NT2/D1 (cell line): ENCODE data around the gene VARS2.
"Not testable (repeated sequence)": the region's sequence is repeated elsewhere in the genome, so short reads cannot be mapped to it uniquely, and the experiment has no call there.

Experiments used
- DNase-seq: peaks from one replicate; pipeline ENCODE4 v3.0.0-alpha.2; 2011; ENCODE audit warnings: low read depth, low spot score
- H3K27me3 ChIP-seq: 2 replicates; pipeline ENCODE4 v1.6.0; 2011; ENCODE audit warnings: mild to moderate bottlenecking; ENCODE audit not compliant: insufficient read length, insufficient read depth
- H3K36me3 ChIP-seq: 2 replicates; pipeline ENCODE4 v1.6.1; 2011; ENCODE audit warnings: mild to moderate bottlenecking, low read length, mixed read lengths; ENCODE audit not compliant: insufficient read depth, insufficient read length
- H3K4me1 ChIP-seq: 2 replicates; pipeline ENCODE4 v1.5.1; 2011; ENCODE audit not compliant: insufficient read depth, insufficient read length
- H3K4me3 ChIP-seq: 2 replicates; pipeline ENCODE4 v1.5.1; 2011; ENCODE audit warnings: low read depth; ENCODE audit not compliant: insufficient read length
- H3K9ac ChIP-seq: 2 replicates; pipeline ENCODE4 v1.6.0; 2011; ENCODE audit warnings: low read depth; ENCODE audit not compliant: insufficient read length
- H3K9me3 ChIP-seq: 2 replicates; pipeline ENCODE4 v1.5.1; 2011; ENCODE audit warnings: mild to moderate bottlenecking, low read length; ENCODE audit not compliant: insufficient read depth
- SUZ12 ChIP-seq: IDR thresholded peaks from 2 replicates; pipeline ENCODE4 v1.6.1; 2011; ENCODE audit not compliant: insufficient read length, insufficient read depth; ENCODE audit errors: extremely low read depth
- YY1 ChIP-seq: IDR thresholded peaks from 2 replicates; pipeline ENCODE4 v1.6.1; 2011; ENCODE audit not compliant: insufficient read length, insufficient read depth
- ZNF274 ChIP-seq: IDR thresholded peaks from 2 replicates; pipeline ENCODE4 v1.6.1; 2011; ENCODE audit warnings: mild to moderate bottlenecking, low read depth, low read length

The VARS2 gene

DNA sequence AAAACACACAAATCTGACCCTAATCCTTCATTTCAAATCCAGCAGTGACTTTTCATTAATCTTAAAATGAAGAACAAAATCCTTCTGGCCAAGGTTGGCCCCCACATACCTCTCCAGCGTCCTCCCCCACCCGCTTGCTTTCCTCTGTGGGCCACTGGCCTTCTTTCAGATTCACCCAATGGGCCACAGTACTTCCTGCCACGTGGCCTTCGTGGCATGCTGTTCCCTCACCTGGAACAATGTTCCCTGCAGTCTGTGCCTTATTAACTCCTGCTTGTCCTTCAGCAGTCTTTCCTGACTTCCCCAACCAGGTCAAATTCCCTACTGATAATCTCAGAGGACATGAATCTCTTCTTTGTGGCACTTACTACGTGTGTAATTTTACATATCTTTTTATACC, 11.3 kb upstream of the VARS2 start:
- Histone ChIP-seq H3K36me3 (peaks cover 29% of the 10 kb centered on the region), H3K9ac (no peak overlapping the region), H3K4me1 (no peaks in the 10 kb centered on the region), H3K4me3 (no peak overlapping the region), H3K9me3 (no peaks in the 10 kb centered on the region), H3K27me3 (no peaks in the 10 kb centered on the region)
- no peak for DNase-seq
- TF ChIP-seq YY1 = no peak
- no peak for TF ChIP-seq ZNF274
- TF ChIP-seq SUZ12 = no peak

DNA sequence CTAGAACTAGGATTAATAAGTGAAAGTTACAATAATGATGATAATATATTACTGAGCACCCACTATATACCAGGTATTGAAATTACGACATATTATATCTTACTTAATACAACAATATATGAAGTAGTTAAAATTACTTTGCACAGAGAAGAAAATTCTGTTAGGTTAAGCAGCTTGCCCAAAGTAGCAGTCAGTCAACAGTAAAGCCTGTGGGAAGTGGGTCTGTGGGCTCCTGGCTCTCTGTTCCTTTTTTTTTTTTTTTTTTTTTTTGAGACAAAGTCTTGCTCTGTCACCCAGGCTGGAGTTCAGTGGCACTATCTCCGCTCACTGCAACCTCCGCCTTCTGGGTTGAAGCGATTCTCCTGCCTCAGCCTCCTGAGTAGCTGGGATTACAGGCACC, 10.8 kb upstream of the VARS2 start:
- H3K9me3 ChIP-seq = no peaks in the 10 kb centered on the region
- DNase-seq = no peak
- H3K9ac ChIP-seq = no peak overlapping the region
- TF ChIP-seq ZNF274 (no peak), YY1 (no peak), SUZ12 (no peak)
- no peak overlapping the region for H3K4me3 ChIP-seq
- H3K36me3 ChIP-seq = peaks cover 23% of the 10 kb centered on the region
- H3K27me3 ChIP-seq = no peaks in the 10 kb centered on the region
- H3K4me1 ChIP-seq = no peaks in the 10 kb centered on the region

DNA sequence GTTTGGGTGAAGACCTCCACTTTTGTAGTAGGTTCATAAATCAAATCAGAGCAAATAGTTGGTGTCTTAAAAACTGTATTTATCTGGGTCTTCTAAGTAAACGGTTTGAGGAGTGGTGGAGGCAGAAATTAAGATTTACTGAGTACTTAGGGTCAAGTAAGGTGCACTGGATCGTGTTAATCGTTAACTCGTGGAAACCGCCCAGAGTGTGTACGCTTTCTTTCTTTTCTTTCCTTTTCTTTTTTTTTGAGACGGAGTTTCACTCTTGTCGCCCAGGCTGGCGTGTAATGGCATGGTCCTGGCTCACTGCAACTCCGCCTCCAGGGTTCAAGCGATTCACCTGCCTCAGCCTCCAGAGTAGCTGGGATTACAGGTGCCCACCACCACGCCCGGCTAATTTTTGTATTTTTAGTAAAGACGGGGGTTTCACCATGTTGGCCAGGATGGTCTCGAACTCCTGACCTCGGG, 6.7 kb upstream of the VARS2 start:
- Histone ChIP-seq H3K36me3 (peaks cover 35% of the 10 kb centered on the region), H3K9ac (peak overlapping the region; percentile 53), H3K4me3 (peak overlapping the region; percentile 73)
- H3K4me1 ChIP-seq, H3K27me3 ChIP-seq, H3K9me3 ChIP-seq, DNase-seq: not testable (repeated sequence)

DNA sequence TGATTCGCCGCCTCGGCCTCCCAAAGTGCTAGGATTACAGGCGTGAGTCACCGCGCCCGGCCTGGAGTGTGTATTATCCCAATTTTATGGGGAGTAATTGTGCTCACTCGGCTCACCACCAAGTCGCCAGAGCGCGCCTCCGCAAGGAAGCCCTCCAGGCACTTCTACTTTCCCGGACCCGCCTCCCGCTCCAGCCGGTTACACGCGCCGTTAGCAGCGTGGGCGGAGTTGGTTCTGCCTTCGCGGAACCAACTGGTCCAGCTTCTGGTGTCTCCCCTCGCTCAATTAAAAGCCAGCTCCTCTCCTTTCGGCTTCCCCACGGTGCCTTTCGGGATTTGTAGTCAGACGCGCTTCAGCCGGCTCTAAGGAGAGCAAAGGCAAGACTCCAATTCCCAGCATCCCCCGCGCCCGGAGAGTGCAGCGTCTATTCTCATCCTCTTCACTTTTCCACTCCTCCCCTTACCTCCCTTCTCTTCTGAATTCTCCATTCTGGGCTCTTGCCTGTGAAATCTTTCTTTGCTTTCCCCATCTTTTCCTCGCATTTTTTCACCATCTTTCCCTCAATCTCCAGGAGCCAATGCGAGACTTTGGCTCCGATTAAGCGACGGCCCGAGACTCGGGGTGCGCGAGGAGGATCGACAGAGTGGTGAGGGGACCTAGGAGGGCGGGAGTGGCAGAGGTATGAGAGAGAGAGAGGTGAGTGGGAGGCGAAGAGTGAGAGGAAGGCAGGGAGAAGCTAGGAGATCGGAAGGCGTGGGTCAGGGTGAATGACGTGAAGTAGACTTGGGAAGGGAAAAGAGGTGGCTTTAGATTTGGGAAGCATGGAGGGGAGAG, 6.1 kb upstream of the VARS2 start, which contains the start of gene GTF2H4:
Gene GTF2H4 (plus strand): TSS at position 450 of the 834 bp plus-strand sequence.
- H3K4me1 ChIP-seq = peaks cover 3% of the 10 kb centered on the region
- peak within 1 kb of the TSS; percentile 89 for H3K9ac ChIP-seq
- H3K27me3 ChIP-seq = no peaks in the 10 kb centered on the region
- no peak for TF ChIP-seq SUZ12
- TF ChIP-seq YY1 = peak; percentile 10
- TF ChIP-seq ZNF274 = no peak
- peak; percentile 93 for DNase-seq
- H3K9me3 ChIP-seq = no peaks in the 10 kb centered on the region
- H3K36me3 ChIP-seq = peaks cover 40% of the 10 kb centered on the region
- peak within 1 kb of the TSS; percentile 73 for H3K4me3 ChIP-seq

DNA sequence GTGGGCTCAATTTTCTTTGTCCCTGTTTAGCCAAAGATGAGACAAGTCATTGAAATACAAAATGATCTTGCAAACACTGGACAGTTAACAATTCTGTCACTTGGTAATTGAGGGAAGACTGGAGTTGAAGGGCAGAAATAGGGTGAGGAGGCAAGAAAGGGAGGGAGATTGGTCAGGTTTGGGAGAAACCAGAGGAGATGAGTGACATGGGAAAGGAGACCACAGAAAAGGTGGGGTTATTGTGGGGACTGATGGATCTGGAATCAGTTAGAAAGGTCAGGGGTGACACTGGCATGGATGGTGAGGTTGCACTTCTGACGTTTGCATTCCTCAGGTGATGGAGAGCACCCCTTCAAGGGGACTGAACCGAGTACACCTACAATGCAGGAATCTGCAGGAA, 5.3 kb upstream of the VARS2 start:
- Histone ChIP-seq H3K4me3 (peak overlapping the region; percentile 73), H3K4me1 (peaks cover 3% of the 10 kb centered on the region), H3K9ac (peak overlapping the region; percentile 89), H3K9me3 (no peaks in the 10 kb centered on the region), H3K27me3 (no peaks in the 10 kb centered on the region), H3K36me3 (peaks cover 47% of the 10 kb centered on the region)
- DNase-seq = no peak
- TF ChIP-seq ZNF274 (no peak), YY1 (no peak), SUZ12 (no peak)

DNA sequence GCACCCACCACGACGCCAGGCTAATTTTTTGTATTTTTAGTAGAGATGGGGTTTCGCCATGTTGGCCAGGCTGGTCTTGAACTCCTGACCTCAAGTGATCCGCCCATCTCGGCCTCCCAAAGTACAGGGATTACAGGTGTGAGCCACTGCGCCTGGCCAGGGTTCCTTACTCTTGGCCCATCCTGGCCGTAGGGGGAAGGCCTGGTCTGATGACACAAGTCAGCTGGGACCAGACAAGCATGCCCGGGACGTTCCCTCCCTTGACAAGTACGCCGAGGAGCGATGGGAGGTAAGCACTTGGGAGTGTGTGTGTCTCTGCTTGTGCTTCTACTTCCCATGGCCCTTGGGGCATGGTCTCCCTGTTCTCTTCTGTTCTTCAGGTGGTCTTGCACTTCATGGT, 3.6 kb upstream of the VARS2 start:
- not testable (repeated sequence) for H3K4me3 ChIP-seq, H3K9ac ChIP-seq, H3K9me3 ChIP-seq, DNase-seq, H3K27me3 ChIP-seq, H3K4me1 ChIP-seq
- peaks cover 54% of the 10 kb centered on the region for H3K36me3 ChIP-seq

DNA sequence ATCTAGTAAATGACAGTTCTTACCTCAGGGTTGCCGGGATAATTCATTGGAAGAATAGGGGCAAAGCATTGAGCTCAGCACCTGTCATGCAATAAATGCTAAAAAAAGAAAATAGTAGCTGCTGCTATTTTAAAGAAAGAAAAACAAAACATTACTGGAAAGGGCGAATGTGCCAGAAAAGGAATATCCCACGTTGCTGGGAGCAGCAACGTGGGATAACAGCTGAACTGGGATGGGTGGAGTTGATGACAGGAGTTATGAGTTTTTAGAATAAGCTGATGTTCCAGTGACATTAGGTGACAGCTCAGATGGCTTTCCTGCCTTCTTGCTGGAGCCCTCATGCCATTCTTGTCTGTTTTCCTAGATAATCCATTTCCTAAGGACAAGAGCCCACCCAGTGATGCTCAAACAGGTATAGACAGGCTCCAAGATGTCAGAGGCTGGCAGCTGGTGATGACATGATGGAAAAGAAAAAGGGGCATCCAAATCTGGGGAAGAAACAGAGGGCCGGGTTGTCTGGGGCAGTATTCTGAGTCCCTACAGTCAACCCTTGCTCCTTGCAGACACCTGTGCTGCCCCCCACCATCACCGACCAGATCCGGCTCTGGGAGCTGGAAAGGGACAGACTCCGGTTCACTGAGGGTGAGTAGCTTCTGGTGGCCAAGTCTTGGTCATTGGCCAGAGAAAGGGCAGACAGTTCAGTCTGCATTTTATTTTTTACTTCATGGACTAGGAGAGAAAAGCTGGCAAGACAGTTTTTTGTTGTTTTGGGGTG, 1.1 kb upstream of the VARS2 start:
- no peak for TF ChIP-seq YY1
- TF ChIP-seq ZNF274 = no peak
- TF ChIP-seq SUZ12 = no peak
- DNase-seq = no peak
- Histone ChIP-seq H3K9ac (no peak overlapping the region), H3K36me3 (peaks cover 76% of the 10 kb centered on the region), H3K27me3 (no peaks in the 10 kb centered on the region), H3K4me1 (peaks cover 6% of the 10 kb centered on the region), H3K9me3 (no peaks in the 10 kb centered on the region), H3K4me3 (no peak overlapping the region)
